MCF 10A (cell line): ENCODE measurements around the gene DHX36. TPM values are rescaled to one million over a fixed set of nuclear protein-coding genes. Genes with fewer than 3 reads are reported as not detected.

Experiments
- BruUV-seq: library from RNA; stranded (reverse); fragments of 400-500 nt; replicated peaks from 2 replicates; lab custom pipeline; 2021; lab: Mats Ljungman, UMichigan
- CTCF ChIA-PET: fragments of 300-600 bp; sonication (Branson Sonifier 250); formaldehyde crosslinking; extraction: SDS; loops from one replicate; lab custom pipeline; 2021; ENCODE audit warnings: antibody characterized with exemption, inconsistent platforms; lab: Yijun Ruan, JAX
- POLR2A ChIA-PET: fragments of 300-600, 350-650 bp; sonication (Branson Sonifier 250); formaldehyde crosslinking; extraction: SDS; loops from one replicate; lab custom pipeline; 2020; ENCODE audit warnings: antibody characterized with exemption, inconsistent platforms; lab: Yijun Ruan, JAX
- DNase-seq: peaks from one replicate; pipeline ENCODE4 v3.0.0-alpha.2; 2018; ENCODE audit not compliant: unreplicated experiment
- H3K27ac Mint-ChIP-seq: one replicate; pipeline ENCODE4 v1.8.0; 2022; ENCODE audit warnings: mild to moderate bottlenecking, low read depth, mixed read lengths; ENCODE audit not compliant: unreplicated experiment
- H3K27me3 Mint-ChIP-seq: one replicate; pipeline ENCODE4 v1.8.0; 2022; ENCODE audit warnings: mixed read lengths; ENCODE audit not compliant: insufficient read depth, unreplicated experiment
- H3K36me3 Mint-ChIP-seq: one replicate; pipeline ENCODE4 v1.8.0; 2022; ENCODE audit warnings: mild to moderate bottlenecking, moderate library complexity, mixed read lengths; ENCODE audit not compliant: insufficient read depth, unreplicated experiment
- H3K4me1 Mint-ChIP-seq: one replicate; pipeline ENCODE4 v1.8.0; 2022; ENCODE audit warnings: mixed read lengths; ENCODE audit not compliant: insufficient read depth, unreplicated experiment
- H3K4me3 Mint-ChIP-seq: one replicate; pipeline ENCODE4 v1.8.0; 2022; ENCODE audit warnings: mild to moderate bottlenecking, moderate library complexity, mixed read lengths; ENCODE audit not compliant: unreplicated experiment
- H3K9me3 Mint-ChIP-seq: one replicate; pipeline ENCODE4 v1.8.0; 2022; ENCODE audit warnings: mixed read lengths; ENCODE audit not compliant: unreplicated experiment
- intact Hi-C: fragments of 100-400 bp; cut with micrococcal nuclease; formaldehyde crosslinking; loops from 2 replicates; pipeline ENCODE4 v1.14.1; 2022
- total RNA-seq: library from RNA; stranded (reverse); gene quantifications from 2 replicates; pipeline ENCODE4 v1.2.3, GENCODE V29; 2022
- TF ChIP-seq, protein P1 (sequence below): fragments of 200-600 bp; IDR thresholded peaks from one replicate; pipeline ENCODE4 v1.8.0; 2022; ENCODE audit warnings: antibody characterized with exemption, mild to moderate bottlenecking; ENCODE audit not compliant: unreplicated experiment

Gene DHX36
- total RNA-seq, 1 experiment from 2014 or later, result 108 TPM

DNA sequence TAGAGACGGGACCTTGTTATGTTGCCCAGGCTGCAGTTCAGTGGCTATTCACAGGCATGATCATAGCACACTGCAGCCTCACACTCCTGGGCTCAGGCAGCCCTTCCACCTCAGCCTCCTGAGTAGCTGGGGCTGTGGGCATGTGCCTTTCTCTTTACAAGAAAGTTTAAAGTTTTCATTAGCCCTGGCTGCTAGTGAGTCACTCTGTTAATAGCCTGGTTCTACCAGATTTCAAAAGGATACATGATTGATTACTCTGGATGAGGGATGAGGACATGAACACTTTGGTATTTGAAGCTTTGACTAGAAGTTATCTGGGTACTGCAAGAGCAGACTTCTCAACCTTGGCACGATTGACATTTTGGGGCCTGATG is 95.1 kb downstream of the DHX36 start:
- no peaks in the 10 kb centered on the region for H3K9me3 Mint-ChIP-seq
- H3K36me3 Mint-ChIP-seq, result no peaks in the 10 kb centered on the region
- H3K27ac Mint-ChIP-seq, result no peak overlapping the region
- H3K4me3 Mint-ChIP-seq, result no peak overlapping the region
- H3K27me3 Mint-ChIP-seq, result no peaks in the 10 kb centered on the region
- ChIA-PET POLR2A (interaction anchor here (0.7 kb wide), 1 partner anchor 11 kb away, joined by 3 read pairs; no protein-coding TSS in a partner anchor), CTCF (interaction anchor here (0.7 to 1.3 kb wide), 3 partner anchors 16 to 24 kb away, joined by 3 read pairs; no protein-coding TSS in a partner anchor)
- intact Hi-C loops, result no loop called here
- BruUV-seq, result no TSS peak
- DNase-seq, result no peak
- TF ChIP-seq, protein P1, sequence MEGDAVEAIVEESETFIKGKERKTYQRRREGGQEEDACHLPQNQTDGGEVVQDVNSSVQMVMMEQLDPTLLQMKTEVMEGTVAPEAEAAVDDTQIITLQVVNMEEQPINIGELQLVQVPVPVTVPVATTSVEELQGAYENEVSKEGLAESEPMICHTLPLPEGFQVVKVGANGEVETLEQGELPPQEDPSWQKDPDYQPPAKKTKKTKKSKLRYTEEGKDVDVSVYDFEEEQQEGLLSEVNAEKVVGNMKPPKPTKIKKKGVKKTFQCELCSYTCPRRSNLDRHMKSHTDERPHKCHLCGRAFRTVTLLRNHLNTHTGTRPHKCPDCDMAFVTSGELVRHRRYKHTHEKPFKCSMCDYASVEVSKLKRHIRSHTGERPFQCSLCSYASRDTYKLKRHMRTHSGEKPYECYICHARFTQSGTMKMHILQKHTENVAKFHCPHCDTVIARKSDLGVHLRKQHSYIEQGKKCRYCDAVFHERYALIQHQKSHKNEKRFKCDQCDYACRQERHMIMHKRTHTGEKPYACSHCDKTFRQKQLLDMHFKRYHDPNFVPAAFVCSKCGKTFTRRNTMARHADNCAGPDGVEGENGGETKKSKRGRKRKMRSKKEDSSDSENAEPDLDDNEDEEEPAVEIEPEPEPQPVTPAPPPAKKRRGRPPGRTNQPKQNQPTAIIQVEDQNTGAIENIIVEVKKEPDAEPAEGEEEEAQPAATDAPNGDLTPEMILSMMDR, result no peak
- H3K4me1 Mint-ChIP-seq, result no peaks in the 10 kb centered on the region

DNA sequence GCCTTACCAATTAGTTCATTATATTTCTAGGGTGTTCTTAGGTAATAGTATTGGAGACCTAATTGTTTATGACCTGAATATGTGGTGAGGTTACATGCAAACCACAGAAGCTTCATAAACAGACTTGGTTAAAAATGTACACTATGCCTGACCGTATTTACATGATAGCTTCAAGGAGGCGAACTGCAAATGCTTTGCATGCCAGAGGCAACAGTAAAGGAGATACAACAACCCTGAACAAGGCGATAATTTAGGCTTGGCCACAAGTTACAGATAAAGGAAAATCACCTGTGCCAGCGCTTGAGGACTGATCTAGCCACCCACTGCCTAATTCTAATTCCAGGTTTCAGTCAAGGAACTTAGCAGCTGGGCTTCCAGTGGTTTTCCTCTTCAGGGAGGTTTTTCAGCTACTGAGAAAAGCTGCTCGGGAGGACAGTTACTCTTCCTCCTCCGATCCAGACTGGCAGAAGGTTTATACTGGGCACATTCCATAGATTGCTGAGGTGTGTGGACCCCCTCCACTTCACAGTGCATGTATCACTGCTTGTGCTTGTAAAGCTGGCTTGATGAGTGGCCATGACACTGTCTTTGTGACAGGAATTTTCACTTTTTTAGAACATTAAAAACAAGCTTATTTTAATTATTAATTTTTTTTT is 95.6 kb downstream of the DHX36 start:
- BruUV-seq, result no TSS peak
- no peaks in the 10 kb centered on the region for H3K9me3 Mint-ChIP-seq
- POLR2A ChIA-PET, result interaction anchor here (0.7 kb wide), 1 partner anchor 372 kb away, joined by 3 read pairs; no protein-coding TSS in a partner anchor
- intact Hi-C loops, result no loop called here
- CTCF ChIA-PET, result interaction anchor here (0.6 to 1.3 kb wide), 4 partner anchors 16 to 393 kb away, joined by 3 read pairs; no protein-coding TSS in a partner anchor
- no peak for DNase-seq
- TF ChIP-seq, protein P1, result no peak
- H3K4me3 Mint-ChIP-seq, result no peak overlapping the region
- no peaks in the 10 kb centered on the region for H3K27me3 Mint-ChIP-seq
- no peaks in the 10 kb centered on the region for H3K4me1 Mint-ChIP-seq
- H3K36me3 Mint-ChIP-seq, result no peaks in the 10 kb centered on the region
- no peak overlapping the region for H3K27ac Mint-ChIP-seq

DNA sequence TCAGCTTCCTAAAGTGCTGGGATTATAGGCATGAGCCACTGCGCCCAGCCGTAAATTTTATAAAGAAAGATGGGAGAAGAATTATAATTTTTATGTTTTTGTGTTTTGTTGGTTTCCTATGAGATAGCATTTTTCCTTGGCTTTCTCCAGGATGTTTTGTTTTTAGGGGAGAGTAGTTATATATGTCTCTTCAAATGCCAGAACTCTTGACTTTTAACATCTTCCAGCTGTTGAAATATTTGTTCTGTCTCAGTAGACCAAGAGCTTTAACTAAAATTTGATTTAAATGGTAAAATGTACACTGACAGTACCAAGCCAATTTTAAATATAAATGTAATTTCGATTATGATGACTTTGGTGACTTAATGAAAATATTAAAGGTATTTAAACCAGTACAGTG is 96.8 kb downstream of the DHX36 start:
- ChIA-PET CTCF (no interaction called here), POLR2A (interaction anchor here (0.6 to 0.7 kb wide), 3 partner anchors 43 to 614 kb away, joined by 3 read pairs; no protein-coding TSS in a partner anchor)
- no peak for DNase-seq
- intact Hi-C loops, result no loop called here
- Mint-ChIP-seq H3K36me3 (no peaks in the 10 kb centered on the region), H3K27ac (no peak overlapping the region), H3K9me3 (no peaks in the 10 kb centered on the region), H3K27me3 (no peaks in the 10 kb centered on the region), H3K4me3 (no peak overlapping the region), H3K4me1 (no peaks in the 10 kb centered on the region)
- BruUV-seq, result no TSS peak
- TF ChIP-seq, protein P1, result no peak

DNA sequence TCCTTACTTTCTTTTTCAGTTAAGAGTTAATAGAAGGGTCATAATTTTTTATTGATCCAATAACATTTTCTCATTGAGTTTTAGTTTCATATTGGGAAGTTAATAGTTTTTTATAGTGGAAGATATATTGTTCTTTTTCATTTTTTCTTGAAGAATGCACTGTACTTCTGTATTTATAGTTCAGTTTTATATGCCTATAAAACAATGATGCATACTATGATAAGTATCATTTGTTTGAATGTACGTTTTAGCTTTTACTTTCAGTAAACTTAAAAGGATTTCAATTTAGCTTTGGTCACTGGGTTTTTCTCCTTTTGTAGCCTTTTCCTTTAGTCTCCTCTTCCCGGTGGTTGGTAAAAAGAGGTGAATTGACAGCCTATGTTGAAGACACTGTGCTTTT is 98.8 kb downstream of the DHX36 start:
- Mint-ChIP-seq H3K27me3 (no peaks in the 10 kb centered on the region), H3K9me3 (no peaks in the 10 kb centered on the region), H3K36me3 (no peaks in the 10 kb centered on the region), H3K27ac (no peak overlapping the region), H3K4me3 (no peak overlapping the region), H3K4me1 (no peaks in the 10 kb centered on the region)
- intact Hi-C loops, result no loop called here
- BruUV-seq, result no TSS peak
- TF ChIP-seq, protein P1, result no peak
- CTCF ChIA-PET, result interaction anchor here (1.1 kb wide), 1 partner anchor 21 kb away, joined by 3 read pairs; no protein-coding TSS in a partner anchor
- POLR2A ChIA-PET, result no interaction called here
- DNase-seq, result no peak
